ENCODE data around the gene BLOC1S1. TPM values are rescaled to one million over a fixed set of nuclear protein-coding genes. Genes with fewer than 3 reads are reported as not detected.

BLOC1S1 gene
- total and polyA plus RNA-seq, 9 of the 15 experiments (the other 6 are each of a cell fraction or from before 2014, with no cell fraction given), result 75.2 to 161 (median 98.8) TPM

DNA sequence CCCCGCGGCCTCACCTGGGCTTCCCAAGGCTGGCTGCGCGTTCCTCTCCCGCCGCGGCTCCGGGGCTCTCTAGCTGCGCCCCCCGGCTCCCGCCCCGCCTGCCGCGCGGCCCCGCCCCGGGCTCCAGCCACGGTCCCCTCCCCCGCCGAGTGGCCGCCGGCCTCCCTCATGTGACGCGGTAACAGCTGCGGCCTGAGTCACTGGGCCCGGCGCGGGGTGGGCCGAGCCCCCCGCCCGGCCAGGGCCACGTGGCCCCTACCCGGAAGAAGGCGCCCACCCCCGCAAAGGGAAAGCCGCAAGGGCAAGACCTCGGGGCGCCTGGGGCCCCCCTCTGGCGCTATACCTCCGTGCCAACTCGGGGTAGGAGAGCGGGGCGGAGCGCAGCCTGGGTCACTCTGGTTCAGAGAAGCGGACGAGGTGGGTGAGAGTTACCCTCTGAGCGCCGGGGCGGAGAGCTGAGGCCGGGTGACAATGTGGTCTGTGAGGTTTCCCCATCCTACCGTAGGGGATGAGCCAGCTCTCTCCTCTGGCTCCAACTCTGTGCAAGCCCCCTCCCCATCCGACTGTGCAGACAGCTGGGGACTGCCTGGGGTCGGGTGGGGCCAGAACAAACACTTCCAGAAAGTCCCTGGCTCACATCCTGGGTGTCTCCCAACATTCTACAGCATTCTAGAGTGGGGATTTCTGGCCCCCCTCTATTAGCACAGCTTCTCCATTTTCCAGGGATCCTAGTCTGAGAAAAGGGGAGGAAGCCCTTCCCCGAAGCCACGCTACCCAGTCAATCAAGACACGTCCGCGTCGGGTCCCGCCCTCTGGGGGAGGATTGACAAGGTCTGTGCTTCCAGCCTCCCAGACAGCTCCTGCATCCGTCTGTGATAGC is 13.3 kb downstream of the BLOC1S1 start, which contains the start of gene CD63 (continued):
- TF ChIP-seq, protein P1, sequence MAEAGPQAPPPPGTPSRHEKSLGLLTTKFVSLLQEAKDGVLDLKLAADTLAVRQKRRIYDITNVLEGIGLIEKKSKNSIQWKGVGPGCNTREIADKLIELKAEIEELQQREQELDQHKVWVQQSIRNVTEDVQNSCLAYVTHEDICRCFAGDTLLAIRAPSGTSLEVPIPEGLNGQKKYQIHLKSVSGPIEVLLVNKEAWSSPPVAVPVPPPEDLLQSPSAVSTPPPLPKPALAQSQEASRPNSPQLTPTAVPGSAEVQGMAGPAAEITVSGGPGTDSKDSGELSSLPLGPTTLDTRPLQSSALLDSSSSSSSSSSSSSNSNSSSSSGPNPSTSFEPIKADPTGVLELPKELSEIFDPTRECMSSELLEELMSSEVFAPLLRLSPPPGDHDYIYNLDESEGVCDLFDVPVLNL (CRISPR knock-in tag; IDR thresholded peaks at IDR 0.05; ENCODE audit: low read depth), result no peak
- TF ChIP-seq RBFOX2 (IDR thresholded peaks at IDR 0.05; ENCODE audit: low read depth, low read length), result peak; percentile 88
- no peak for TF ChIP-seq HOXB6 (CRISPR knock-in tag; IDR thresholded peaks at IDR 0.05; ENCODE audit: borderline replicate concordance)
- TF ChIP-seq ZNF830 (CRISPR knock-in tag; IDR thresholded peaks at IDR 0.05), result no peak
- TF ChIP-seq PML (IDR thresholded peaks at IDR 0.05; ENCODE audit: low read length), result no peak
- no peak for TF ChIP-seq SMAD1 (IDR thresholded peaks at IDR 0.05; ENCODE audit: low read depth, low read length, partially characterized antibody)
- TF ChIP-seq JUND (IDR thresholded peaks at IDR 0.05; ENCODE audit: borderline replicate concordance, low read depth, low read length), result peak; percentile 96
- peak; percentile 82; the same call in 1 of the 3 replicates for TF ChIP-seq JUND (tag; IDR thresholded peaks at IDR 0.05; ENCODE audit: borderline replicate concordance, low read depth, low read length)
- no peak for TF ChIP-seq THRA (IDR thresholded peaks at IDR 0.05)
- peak; percentile 62; the same call in 1 of the 2 replicates for TF ChIP-seq SPI1 (IDR thresholded peaks at IDR 0.05; ENCODE audit: borderline replicate concordance, low read depth, low read length)
- TF ChIP-seq TAF7 (tag; IDR thresholded peaks at IDR 0.05), result no peak
- TF ChIP-seq, protein P2, sequence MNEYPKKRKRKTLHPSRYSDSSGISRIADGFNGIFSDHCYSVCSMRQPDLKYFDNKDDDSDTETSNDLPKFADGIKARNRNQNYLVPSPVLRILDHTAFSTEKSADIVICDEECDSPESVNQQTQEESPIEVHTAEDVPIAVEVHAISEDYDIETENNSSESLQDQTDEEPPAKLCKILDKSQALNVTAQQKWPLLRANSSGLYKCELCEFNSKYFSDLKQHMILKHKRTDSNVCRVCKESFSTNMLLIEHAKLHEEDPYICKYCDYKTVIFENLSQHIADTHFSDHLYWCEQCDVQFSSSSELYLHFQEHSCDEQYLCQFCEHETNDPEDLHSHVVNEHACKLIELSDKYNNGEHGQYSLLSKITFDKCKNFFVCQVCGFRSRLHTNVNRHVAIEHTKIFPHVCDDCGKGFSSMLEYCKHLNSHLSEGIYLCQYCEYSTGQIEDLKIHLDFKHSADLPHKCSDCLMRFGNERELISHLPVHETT (CRISPR knock-in tag; conservative IDR thresholded peaks at IDR 0.05 in 1 of 2, IDR thresholded peaks at IDR 0.05 in 1 of 2), result no peak
- TF ChIP-seq FUS (optimal IDR thresholded peaks at IDR 0.05; ENCODE audit: low read depth, low read length), result no peak
- no peak for TF ChIP-seq ZNF354B (CRISPR knock-in tag; IDR thresholded peaks at IDR 0.05)
- no peak; the same call in 1 of the 2 replicates for TF ChIP-seq GTF2E2 (tag; IDR thresholded peaks at IDR 0.05)
- TF ChIP-seq NR4A1 (CRISPR knock-in tag; IDR thresholded peaks at IDR 0.05), result 0 out of 2 replicates have a peak, but pooled peaks have one; percentile 13
- TF ChIP-seq NR4A1 (tag; IDR thresholded peaks at IDR 0.05), result no peak
- peak; percentile 80; the same call in 1 of the 2 replicates for TF ChIP-seq JUN (IDR thresholded peaks at IDR 0.05; ENCODE audit: borderline replicate concordance, low read depth, low read length)
- TF ChIP-seq JUN (CRISPR knock-in tag; IDR thresholded peaks at IDR 0.05; ENCODE audit: borderline replicate concordance), result no peak
- TF ChIP-seq FOXJ2 (tag; IDR thresholded peaks at IDR 0.05), result no peak
- TF ChIP-seq, protein P3, sequence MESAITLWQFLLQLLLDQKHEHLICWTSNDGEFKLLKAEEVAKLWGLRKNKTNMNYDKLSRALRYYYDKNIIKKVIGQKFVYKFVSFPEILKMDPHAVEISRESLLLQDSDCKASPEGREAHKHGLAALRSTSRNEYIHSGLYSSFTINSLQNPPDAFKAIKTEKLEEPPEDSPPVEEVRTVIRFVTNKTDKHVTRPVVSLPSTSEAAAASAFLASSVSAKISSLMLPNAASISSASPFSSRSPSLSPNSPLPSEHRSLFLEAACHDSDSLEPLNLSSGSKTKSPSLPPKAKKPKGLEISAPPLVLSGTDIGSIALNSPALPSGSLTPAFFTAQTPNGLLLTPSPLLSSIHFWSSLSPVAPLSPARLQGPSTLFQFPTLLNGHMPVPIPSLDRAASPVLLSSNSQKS (CRISPR knock-in tag; IDR thresholded peaks at IDR 0.05), result no peak
- no peak for TF ChIP-seq MECOM (CRISPR knock-in tag; IDR thresholded peaks at IDR 0.05)
- TF ChIP-seq EP300 (IDR thresholded peaks at IDR 0.05; ENCODE audit: low read length), result peak; percentile 34; the same call in 1 of the 2 replicates
- no peak for TF ChIP-seq ZNF134 (CRISPR knock-in tag; conservative IDR thresholded peaks at IDR 0.05)
- TF ChIP-seq LEF1 (IDR thresholded peaks at IDR 0.05), result 0 out of 2 replicates have a peak, but pooled peaks have one; percentile 43
